GM23338 (cell line): Measurements from ENCODE around the gene ARHGAP28. TPM values are rescaled to one million over a fixed set of nuclear protein-coding genes. Genes with fewer than 3 reads are reported as not detected.

ENCODE experiments used
- ATAC-seq: fragments of 200-7000 bp; cut with Tn5 transposase; 3 replicates; pipeline ENCODE4 v1.9.1; 2020
- DNase-seq: peaks from one replicate; pipeline ENCODE4 v3.0.0-alpha.2; 2015; ENCODE audit warnings: low spot score
- H2AFZ ChIP-seq: fragments of 200-600 bp; sonication (generic); 2 replicates; pipeline ENCODE4 v1.8.0; 2016; ENCODE audit warnings: antibody characterized with exemption, mild to moderate bottlenecking, moderate library complexity
- H3F3A ChIP-seq: fragments of 200-600 bp; sonication (generic); replicated peaks from 2 replicates; pipeline ENCODE4 v1.8.0; 2017; ENCODE audit warnings: antibody characterized with exemption, mixed run types, low read depth
- H3K27ac ChIP-seq: fragments of 200-600 bp; sonication (generic); 2 replicates; pipeline ENCODE4 v1.6.1; 2016; ENCODE audit warnings: low read depth
- H3K27me3 ChIP-seq: fragments of 200-600 bp; sonication (generic); 2 replicates; pipeline ENCODE4 v1.8.0; 2016; ENCODE audit warnings: mild to moderate bottlenecking, mixed run types, moderate library complexity; ENCODE audit not compliant: insufficient read depth
- H3K36me3 ChIP-seq: fragments of 200-600 bp; sonication (generic); 2 replicates; pipeline ENCODE4 v1.8.0; 2016; ENCODE audit warnings: mild to moderate bottlenecking; ENCODE audit not compliant: insufficient read depth
- H3K4me1 ChIP-seq: fragments of 200-600 bp; sonication (generic); 2 replicates; pipeline ENCODE4 v1.8.0; 2016; ENCODE audit warnings: mild to moderate bottlenecking, moderate library complexity; ENCODE audit not compliant: insufficient read depth
- H3K4me2 ChIP-seq: fragments of 200-600 bp; sonication (generic); 2 replicates; pipeline ENCODE4 v1.7.1; 2017; ENCODE audit warnings: mixed run types
- H3K4me3 ChIP-seq: fragments of 200-600 bp; sonication (generic); 2 replicates; pipeline ENCODE4 v1.6.1; 2016; ENCODE audit warnings: mixed run types
- H3K79me2 ChIP-seq: fragments of 200-600 bp; sonication (generic); replicated peaks from 2 replicates; pipeline ENCODE4 v1.8.0; 2017; ENCODE audit warnings: mild to moderate bottlenecking; ENCODE audit not compliant: insufficient read depth
- H3K9me2 ChIP-seq: fragments of 200-600 bp; sonication (generic); 2 replicates; pipeline ENCODE4 v1.8.0; 2017; ENCODE audit not compliant: insufficient read depth
- H4K20me1 ChIP-seq: fragments of 200-600 bp; sonication (generic); replicated peaks from 2 replicates; pipeline ENCODE4 v1.8.0; 2017; ENCODE audit warnings: mild to moderate bottlenecking; ENCODE audit not compliant: insufficient read depth
- H3K27ac Mint-ChIP-seq: 2 replicates; pipeline ENCODE4 v1.8.0; 2020; ENCODE audit warnings: inconsistent platforms, mild to moderate bottlenecking, moderate library complexity, mixed read lengths
- H3K27me3 Mint-ChIP-seq: 3 replicates; pipeline ENCODE4 v1.8.0; 2022; ENCODE audit warnings: low read depth, mild to moderate bottlenecking, moderate library complexity, mixed read lengths, inconsistent platforms; ENCODE audit not compliant: insufficient read depth, poor library complexity
- H3K36me3 Mint-ChIP-seq: 3 replicates; pipeline ENCODE4 v1.8.0; 2021; ENCODE audit warnings: low read depth, mild to moderate bottlenecking, inconsistent platforms, moderate library complexity, mixed read lengths
- H3K4me1 Mint-ChIP-seq: 3 replicates; pipeline ENCODE4 v1.8.0; 2020; ENCODE audit warnings: mild to moderate bottlenecking, inconsistent platforms, mixed read lengths
- H3K4me3 Mint-ChIP-seq: 3 replicates; pipeline ENCODE4 v1.8.0; 2021; ENCODE audit warnings: moderate library complexity, mild to moderate bottlenecking, inconsistent platforms, mixed read lengths
- H3K9me3 Mint-ChIP-seq: 3 replicates; pipeline ENCODE4 v1.8.0; 2020; ENCODE audit warnings: moderate library complexity, mild to moderate bottlenecking, inconsistent platforms, mixed read lengths
- CREB1 ChIP-seq: fragments of 250-450 bp; sonication (Bioruptor Pico); IDR thresholded peaks from 2 replicates; pipeline ENCODE4 v1.5.0; 2020; ENCODE audit warnings: low read depth, mild to moderate bottlenecking, moderate library complexity
- CTCF ChIP-seq, 2 experiments: fragments of 200-600 bp in 1 of 2; sonication (generic) in 1 of 2; conservative IDR thresholded peaks; 2 replicates each; pipeline versions ENCODE4 v1.5.1 to v1.6.1; 2016 to 2017; ENCODE audit warnings: antibody characterized with exemption in 2 of 2, low read depth in 2 of 2, mild to moderate bottlenecking in 2 of 2, moderate library complexity in 1 of 2
- EZH2phosphoT487 ChIP-seq: fragments of 200-600 bp; sonication (generic); IDR thresholded peaks from one replicate; pipeline ENCODE4 v1.8.1; 2018; ENCODE audit warnings: antibody characterized with exemption; ENCODE audit not compliant: unreplicated experiment
- JUNB ChIP-seq: IDR thresholded peaks from one replicate; pipeline ENCODE4 v1.6.1; 2016; ENCODE audit warnings: antibody characterized with exemption; ENCODE audit not compliant: unreplicated experiment
- NANOG ChIP-seq: IDR thresholded peaks from 2 replicates; pipeline ENCODE4 v1.6.1; 2016; ENCODE audit warnings: antibody characterized with exemption, borderline replicate concordance
- POLR2AphosphoS5 ChIP-seq: IDR thresholded peaks from 2 replicates; pipeline ENCODE4 v1.6.1; 2016; ENCODE audit warnings: antibody characterized with exemption, low read depth
- REST ChIP-seq: IDR thresholded peaks from one replicate; pipeline ENCODE4 v1.6.1; 2018; ENCODE audit warnings: antibody characterized with exemption; ENCODE audit not compliant: unreplicated experiment
- STAT1 ChIP-seq: IDR thresholded peaks from one replicate; pipeline ENCODE4 v1.6.1; 2016; ENCODE audit warnings: antibody characterized with exemption; ENCODE audit not compliant: unreplicated experiment
- ZNF114 ChIP-seq: fragments of 250-450 bp; sonication (Bioruptor Pico); IDR thresholded peaks from 2 replicates; pipeline ENCODE4 v1.5.0; 2020; ENCODE audit warnings: mild to moderate bottlenecking, moderate library complexity
- ZNF331 ChIP-seq: fragments of 250-450 bp; sonication (Bioruptor Pico); IDR thresholded peaks from 2 replicates; pipeline ENCODE4 v1.5.0; 2020; ENCODE audit warnings: low read depth, mild to moderate bottlenecking, moderate library complexity
- polyA plus RNA-seq: library from polyadenylated mRNA; unstranded; fragments of >200 nt; fragmentation: Nextera tagmentation; extraction: Ambion mirVana; gene quantifications from 2 replicates; pipeline ENCODE4 v1.2.1, GENCODE V29; 2016
- total RNA-seq: library from RNA; depleted of rRNA; stranded (reverse); fragments of >200 nt; shearing (Covaris generic); gene quantifications from 2 replicates; pipeline ENCODE4 v1.2.3, GENCODE V29; 2014

The ARHGAP28 gene
- total and polyA plus RNA-seq, 2 experiments from 2014 or later, result 2.8 to 9.6 TPM

- TF ChIP-seq REST (no peak), NANOG (no peak), EZH2phosphoT487 (no peak)
Measured at GRCh38 chr18:6874315-6874714, 144.8 kb downstream of the ARHGAP28 start (continued).

GRCh38 chr18:6875749-6876148 is 146.2 kb downstream of the ARHGAP28 start:
- H2AFZ ChIP-seq, result no peak overlapping the region
- Mint-ChIP-seq H3K36me3 (no peaks in the 10 kb centered on the region), H3K9me3 (no peaks in the 10 kb centered on the region), H3K27me3 (peaks cover 6% of the 10 kb centered on the region), H3K4me1 (peaks cover 34% of the 10 kb centered on the region), H3K27ac (no peak overlapping the region), H3K4me3 (no peak overlapping the region)
- peaks cover 21% of the 10 kb centered on the region for H3K4me1 ChIP-seq
- H4K20me1 ChIP-seq, result no peaks in the 10 kb centered on the region
- no peaks in the 10 kb centered on the region for H3K36me3 ChIP-seq
- no peaks in the 10 kb centered on the region for H3K79me2 ChIP-seq
- TF ChIP-seq STAT1, result no peak
- no peak for TF ChIP-seq JUNB
- TF ChIP-seq ZNF331 (CRISPR knock-in tag), result no peak
- TF ChIP-seq POLR2AphosphoS5, result no peak
- TF ChIP-seq ZNF114 (CRISPR knock-in tag), result no peak
- no peak for TF ChIP-seq CTCF (conservative IDR thresholded peaks at IDR 0.05; ENCODE audit: low read depth in 2 of 2)
- no peak for TF ChIP-seq NANOG
- no peak for TF ChIP-seq CREB1 (CRISPR knock-in tag)
- no peak for DNase-seq
- no peaks in the 10 kb centered on the region for H3K9me2 ChIP-seq
- H3K27ac ChIP-seq, result no peak overlapping the region
- H3K4me2 ChIP-seq, result no peak overlapping the region
- no peak overlapping the region for H3K4me3 ChIP-seq
- H3K27me3 ChIP-seq, result no peaks in the 10 kb centered on the region
- H3F3A ChIP-seq, result no peaks in the 10 kb centered on the region
- no peak for ATAC-seq

- no peak overlapping the region for H2AFZ ChIP-seq
- no peak overlapping the region for H3K27ac ChIP-seq
- H3K9me2 ChIP-seq, result no peaks in the 10 kb centered on the region
- no peak for TF ChIP-seq EZH2phosphoT487
- no peak for TF ChIP-seq ZNF114 (CRISPR knock-in tag)
- no peak for TF ChIP-seq REST
- peaks cover 27% of the 10 kb centered on the region for H3K4me1 ChIP-seq
- H3K4me3 Mint-ChIP-seq, result no peak overlapping the region
- ATAC-seq (no peak), DNase-seq (no peak)
- H3K79me2 ChIP-seq, result no peaks in the 10 kb centered on the region
- peaks cover 6% of the 10 kb centered on the region for H3K27me3 Mint-ChIP-seq
- no peaks in the 10 kb centered on the region for H3K27me3 ChIP-seq
- H3K36me3 ChIP-seq, result no peaks in the 10 kb centered on the region
- H4K20me1 ChIP-seq, result no peaks in the 10 kb centered on the region
- H3K27ac Mint-ChIP-seq, result no peak overlapping the region
- H3K4me3 ChIP-seq, result no peak overlapping the region
- no peaks in the 10 kb centered on the region for H3K36me3 Mint-ChIP-seq
- H3K9me3 Mint-ChIP-seq, result no peaks in the 10 kb centered on the region
- H3K4me1 Mint-ChIP-seq, result peaks cover 43% of the 10 kb centered on the region
- no peak overlapping the region for H3K4me2 ChIP-seq
- H3F3A ChIP-seq, result no peaks in the 10 kb centered on the region
Measured at GRCh38 chr18:6876641-6877041, 147.1 kb downstream of the ARHGAP28 start.
